ENCODE measurements around the gene KIRREL3.

GRCh38 chr11:126405906-126406305, 594.7 kb downstream of the KIRREL3 start:
- TF ChIP-seq, protein P1, sequence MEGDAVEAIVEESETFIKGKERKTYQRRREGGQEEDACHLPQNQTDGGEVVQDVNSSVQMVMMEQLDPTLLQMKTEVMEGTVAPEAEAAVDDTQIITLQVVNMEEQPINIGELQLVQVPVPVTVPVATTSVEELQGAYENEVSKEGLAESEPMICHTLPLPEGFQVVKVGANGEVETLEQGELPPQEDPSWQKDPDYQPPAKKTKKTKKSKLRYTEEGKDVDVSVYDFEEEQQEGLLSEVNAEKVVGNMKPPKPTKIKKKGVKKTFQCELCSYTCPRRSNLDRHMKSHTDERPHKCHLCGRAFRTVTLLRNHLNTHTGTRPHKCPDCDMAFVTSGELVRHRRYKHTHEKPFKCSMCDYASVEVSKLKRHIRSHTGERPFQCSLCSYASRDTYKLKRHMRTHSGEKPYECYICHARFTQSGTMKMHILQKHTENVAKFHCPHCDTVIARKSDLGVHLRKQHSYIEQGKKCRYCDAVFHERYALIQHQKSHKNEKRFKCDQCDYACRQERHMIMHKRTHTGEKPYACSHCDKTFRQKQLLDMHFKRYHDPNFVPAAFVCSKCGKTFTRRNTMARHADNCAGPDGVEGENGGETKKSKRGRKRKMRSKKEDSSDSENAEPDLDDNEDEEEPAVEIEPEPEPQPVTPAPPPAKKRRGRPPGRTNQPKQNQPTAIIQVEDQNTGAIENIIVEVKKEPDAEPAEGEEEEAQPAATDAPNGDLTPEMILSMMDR (IDR thresholded peaks at IDR 0.05): no peak
- TF ChIP-seq POLR2A (IDR thresholded peaks at IDR 0.05) (no peak), POLR2AphosphoS5 (IDR thresholded peaks at IDR 0.05) (no peak)
